PC-9 (cell line): ENCODE results near the gene RDM1. TPM values are rescaled to one million over a fixed set of nuclear protein-coding genes. Genes with fewer than 3 reads are reported as not detected.

Experiments
- BruUV-seq: library from RNA; stranded (reverse); fragments of 400-500 nt; replicated peaks from 2 replicates; lab custom pipeline; 2021; lab: Mats Ljungman, UMichigan
- CTCF ChIA-PET: fragments of 300-600 bp; sonication (Branson Sonifier 250); formaldehyde crosslinking; loops from one replicate; lab custom pipeline; 2022; ENCODE audit warnings: antibody characterized with exemption; lab: Charles Lee
- POLR2A ChIA-PET: fragments of 300-600 bp; sonication (Branson Sonifier 250); formaldehyde crosslinking; loops from one replicate; lab custom pipeline; 2022; ENCODE audit warnings: antibody characterized with exemption; ENCODE audit not compliant: unreplicated experiment; lab: Charles Lee
- DNase-seq, 2 experiments: peaks; one replicate each; pipeline versions ENCODE4 v3.0.0 to v3.0.0-alpha.2; 2015 to 2022; ENCODE audit warnings: mixed read lengths in 1 of 2
- H2AFZ ChIP-seq: fragments of 200-600 bp; sonication (generic); 2 replicates; pipeline ENCODE4 v1.8.1; 2017; ENCODE audit warnings: antibody characterized with exemption
- H3F3A ChIP-seq: fragments of 200-600 bp; sonication (generic); 2 replicates; pipeline ENCODE4 v1.8.1; 2017; ENCODE audit warnings: antibody characterized with exemption, mild to moderate bottlenecking, low read depth; ENCODE audit not compliant: insufficient read depth
- H3K27ac ChIP-seq: fragments of 200-600 bp; sonication (generic); 2 replicates; pipeline ENCODE4 v1.6.1; 2016; ENCODE audit warnings: mixed run types
- H3K27me3 ChIP-seq: fragments of 200-600 bp; sonication (generic); 2 replicates; pipeline ENCODE4 v1.6.1; 2016; ENCODE audit warnings: low read depth, mixed run types; ENCODE audit not compliant: insufficient read depth
- H3K36me3 ChIP-seq: fragments of 200-600 bp; sonication (generic); 2 replicates; pipeline ENCODE4 v1.6.1; 2016; ENCODE audit warnings: low read depth, mixed run types
- H3K4me1 ChIP-seq: fragments of 200-600 bp; sonication (generic); replicated peaks from 2 replicates; pipeline ENCODE4 v1.6.1; 2016; ENCODE audit warnings: mixed run types; ENCODE audit not compliant: insufficient read depth
- H3K4me2 ChIP-seq: fragments of 200-600 bp; sonication (generic); 2 replicates; pipeline ENCODE4 v1.6.1; 2017; ENCODE audit warnings: mixed run types
- H3K4me3 ChIP-seq: fragments of 200-600 bp; sonication (generic); 2 replicates; pipeline ENCODE4 v1.6.1; 2016; ENCODE audit warnings: mixed run types
- H3K79me2 ChIP-seq: fragments of 200-600 bp; sonication (generic); 2 replicates; pipeline ENCODE4 v1.6.1; 2017; ENCODE audit warnings: low read depth, mixed run types
- H3K9me2 ChIP-seq: fragments of 200-600 bp; sonication (generic); 2 replicates; pipeline ENCODE4 v1.8.1; 2017; ENCODE audit warnings: mild to moderate bottlenecking; ENCODE audit not compliant: insufficient read depth
- H3K9me3 ChIP-seq: fragments of 200-600 bp; sonication (generic); 2 replicates; pipeline ENCODE4 v1.8.1; 2016; ENCODE audit warnings: low read depth; ENCODE audit not compliant: insufficient read depth
- H4K20me1 ChIP-seq: fragments of 200-600 bp; sonication (generic); 2 replicates; pipeline ENCODE4 v1.8.1; 2017; ENCODE audit not compliant: insufficient read depth
- CTCF ChIP-seq: fragments of 200-600 bp; sonication (generic); conservative IDR thresholded peaks from 2 replicates; pipeline ENCODE4 v1.6.1; 2017; ENCODE audit warnings: mixed run types, antibody characterized with exemption, mild to moderate bottlenecking, moderate library complexity
- EZH2 ChIP-seq: fragments of 200-600 bp; sonication (generic); IDR thresholded peaks from 2 replicates; pipeline ENCODE4 v1.8.0; 2017; ENCODE audit warnings: antibody characterized with exemption, low read depth
- intact Hi-C: fragments of 100-400 bp; cut with micrococcal nuclease; formaldehyde crosslinking; loops from one replicate; pipeline ENCODE4 v1.10.0; 2022; ENCODE audit not compliant: unreplicated experiment
- total RNA-seq: library from RNA; stranded (reverse); gene quantifications from 2 replicates; pipeline ENCODE4 v1.2.3, GENCODE V29; 2021

The RDM1 gene
- total RNA-seq, 1 experiment from 2014 or later: 14.5 TPM

- no peaks in the 10 kb centered on the region for H3K79me2 ChIP-seq
- no peaks in the 10 kb centered on the region for H3K9me3 ChIP-seq
- no peak overlapping the region for H2AFZ ChIP-seq
- H3K4me3 ChIP-seq: no peak overlapping the region
- no peaks in the 10 kb centered on the region for H3F3A ChIP-seq
- ChIA-PET CTCF (no interaction called here), POLR2A (interaction anchor here (0.6 kb wide), 1 partner anchor 14 kb away, joined by 4 read pairs; no protein-coding TSS in a partner anchor)
- no peaks in the 10 kb centered on the region for H3K36me3 ChIP-seq
- DNase-seq: no peak
- no peaks in the 10 kb centered on the region for H3K4me1 ChIP-seq
- H3K27me3 ChIP-seq: peaks cover 24% of the 10 kb centered on the region
- intact Hi-C loops: no loop called here
- no peak overlapping the region for H3K27ac ChIP-seq
- TF ChIP-seq EZH2 (no peak), CTCF (no peak)
- no TSS peak for BruUV-seq
- no peak overlapping the region for H3K4me2 ChIP-seq
- no peaks in the 10 kb centered on the region for H3K9me2 ChIP-seq
- H4K20me1 ChIP-seq: no peaks in the 10 kb centered on the region
These were observed 18.1 kb downstream of the RDM1 start for GRCh38 chr17:35912339-35912912.

- Histone ChIP-seq H3K4me3 (no peak overlapping the region), H3K4me1 (no peaks in the 10 kb centered on the region), H3K27me3 (peaks cover 23% of the 10 kb centered on the region), H3K27ac (no peak overlapping the region), H4K20me1 (no peaks in the 10 kb centered on the region), H3K9me3 (no peaks in the 10 kb centered on the region), H3K36me3 (no peaks in the 10 kb centered on the region), H3K9me2 (no peaks in the 10 kb centered on the region), H2AFZ (no peak overlapping the region), H3K4me2 (no peak overlapping the region), H3F3A (no peaks in the 10 kb centered on the region), H3K79me2 (no peaks in the 10 kb centered on the region)
- ChIA-PET CTCF (no interaction called here), POLR2A (no interaction called here)
- no peak for TF ChIP-seq CTCF
- TF ChIP-seq EZH2: no peak
- DNase-seq: no peak
- no TSS peak for BruUV-seq
- intact Hi-C loops: no loop called here
These were observed 21.2 kb downstream of the RDM1 start for GRCh38 chr17:35909408-35909807.

- TF ChIP-seq CTCF (no peak), EZH2 (no peak)
- BruUV-seq: no TSS peak
- no peak overlapping the region for H2AFZ ChIP-seq
- no peaks in the 10 kb centered on the region for H3K79me2 ChIP-seq
- peaks cover 19% of the 10 kb centered on the region for H3K27me3 ChIP-seq
- CTCF ChIA-PET: no interaction called here
- H3K9me3 ChIP-seq: no peaks in the 10 kb centered on the region
- H3K4me2 ChIP-seq: no peak overlapping the region
- no peak overlapping the region for H3K4me3 ChIP-seq
- DNase-seq: no peak
- intact Hi-C loops: no loop called here
- no peaks in the 10 kb centered on the region for H3K4me1 ChIP-seq
- H4K20me1 ChIP-seq: no peaks in the 10 kb centered on the region
- H3K36me3 ChIP-seq: no peaks in the 10 kb centered on the region
- no peaks in the 10 kb centered on the region for H3K9me2 ChIP-seq
- H3F3A ChIP-seq: no peaks in the 10 kb centered on the region
- POLR2A ChIA-PET: no interaction called here
- H3K27ac ChIP-seq: no peak overlapping the region
These were observed 22.9 kb downstream of the RDM1 start for GRCh38 chr17:35907691-35908090.
